Measurements from ENCODE around the gene VWA1. TPM values are rescaled to one million over a fixed set of nuclear protein-coding genes. Genes with fewer than 3 reads are reported as not detected.

The VWA1 gene
- polyA plus RNA-seq, 1 of the 3 experiments (the other 2 are of a cell fraction): 7.4 TPM

DNA sequence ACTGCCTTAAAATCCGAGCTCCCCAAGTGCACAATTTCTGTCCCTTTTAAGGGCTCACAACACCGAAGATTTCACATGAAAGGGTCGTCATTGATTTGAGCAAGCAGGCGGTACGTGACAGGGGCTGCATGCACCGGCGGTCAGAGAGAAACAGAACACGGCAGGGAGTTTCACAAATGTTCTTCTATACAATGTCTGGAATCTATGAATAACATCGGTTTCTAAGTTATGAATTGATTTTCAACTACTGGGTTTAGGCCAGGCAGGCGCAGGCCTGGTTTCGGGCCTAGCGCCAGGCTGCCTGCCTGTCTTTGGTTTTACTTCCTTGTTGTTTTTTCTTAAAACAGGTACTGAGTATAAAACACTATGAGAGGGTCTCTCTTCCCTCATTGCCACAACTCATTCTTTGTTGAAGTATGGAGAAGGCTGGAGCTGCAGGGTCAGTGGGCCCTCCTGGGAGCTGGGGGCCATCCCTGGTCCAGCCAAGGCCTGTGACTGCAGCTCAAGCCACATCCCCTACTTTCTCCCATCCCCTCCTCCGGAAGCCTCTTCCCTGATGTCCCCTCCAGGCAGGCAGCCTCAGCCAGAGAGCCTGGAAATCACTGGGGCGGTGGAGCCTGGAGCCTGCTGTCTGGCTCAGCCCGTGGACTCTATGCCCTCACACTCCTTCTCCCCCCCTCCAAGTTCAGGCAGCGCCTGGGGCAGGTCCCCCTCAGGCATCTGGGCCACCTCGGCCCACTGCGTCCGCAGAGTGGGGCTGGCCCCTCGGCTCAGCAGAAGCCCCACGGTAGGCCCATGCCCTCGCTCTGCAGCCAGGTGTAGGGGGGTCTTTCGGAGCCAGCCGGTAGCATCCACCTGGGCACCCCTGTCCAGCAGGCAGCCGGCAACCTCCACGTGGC lies 16.8 kb upstream of the VWA1 start:
- H3K9me2 ChIP-seq: no peaks in the 10 kb centered on the region
- no peaks in the 10 kb centered on the region for H3K27me3 ChIP-seq (ENCODE audit: insufficient read depth)
- no peak overlapping the region for H3K9ac ChIP-seq
- ChIA-PET CTCF (no interaction called here), POLR2A (no interaction called here)
- H3K9me3 ChIP-seq: no peaks in the 10 kb centered on the region
- WGBS (ENCODE audit: low lambda C conversion rate): 95% methylated on average over 13 of the region's 26 CpGs
- no peaks in the 10 kb centered on the region for H3K36me3 ChIP-seq (replicated peaks in 1 of 2; ENCODE audit: control insufficient read depth in 1 of 2, insufficient read depth in 2 of 2, low read length in 1 of 2)
- no peaks in the 10 kb centered on the region for H3F3A ChIP-seq (replicated peaks; ENCODE audit: insufficient read depth)
- H2AFZ ChIP-seq (ENCODE audit: low read depth): no peak overlapping the region
- H4K20me1 ChIP-seq (ENCODE audit: insufficient read depth): no peaks in the 10 kb centered on the region
- H3K4me2 ChIP-seq: no peak overlapping the region
- no peak overlapping the region for H3K27ac ChIP-seq (ENCODE audit: low read depth in 2 of 2, low read length in 1 of 2)
- H3K4me1 ChIP-seq (ENCODE audit: control insufficient read depth in 1 of 2, insufficient read depth in 2 of 2, low read depth in 1 of 2, low read length in 1 of 2): no peaks in the 10 kb centered on the region; a peak in 2 of 4 replicates
- DNase-seq: peak; percentile 36
- TF ChIP-seq CHD2 (IDR thresholded peaks at IDR 0.05; ENCODE audit: low read length, partially characterized antibody) (no peak), USF1 (IDR thresholded peaks at IDR 0.05; ENCODE audit: borderline replicate concordance, low read depth) (no peak), FOXJ3 (CRISPR knock-in tag; IDR thresholded peaks at IDR 0.05) (no peak), EZH2phosphoT487 (IDR thresholded peaks at IDR 0.05; ENCODE audit: borderline replicate concordance, low read depth) (no peak), POLR2AphosphoS5 (IDR thresholded peaks at IDR 0.05; ENCODE audit: low read depth, low read length) (no peak), RXRA (IDR thresholded peaks at IDR 0.05; ENCODE audit: borderline replicate concordance, low read depth) (no peak), NRF1 (IDR thresholded peaks at IDR 0.05; ENCODE audit: low read depth, low read length) (no peak), GATA2 (CRISPR knock-in tag; IDR thresholded peaks at IDR 0.05) (no peak), NFIC (IDR thresholded peaks at IDR 0.05; ENCODE audit: borderline replicate concordance) (no peak), MEF2A (IDR thresholded peaks at IDR 0.05; ENCODE audit: borderline replicate concordance, low read depth) (no peak), MXI1 (IDR thresholded peaks at IDR 0.05; ENCODE audit: low read depth, low read length) (no peak), FOXM1 (IDR thresholded peaks at IDR 0.05; ENCODE audit: low read depth) (no peak), GABPA (IDR thresholded peaks at IDR 0.05; ENCODE audit: low read depth) (no peak), RCOR1 (IDR thresholded peaks at IDR 0.05; ENCODE audit: low read length) (no peak), YY1 (IDR thresholded peaks at IDR 0.05; ENCODE audit: low read depth) (no peak), TEAD4 (IDR thresholded peaks at IDR 0.05; ENCODE audit: borderline replicate concordance, insufficient read depth) (no peak), SMC3 (IDR thresholded peaks at IDR 0.05; ENCODE audit: low read depth, low read length) (no peak), EP300 (IDR thresholded peaks at IDR 0.05; ENCODE audit: borderline replicate concordance in 1 of 2, low read depth in 1 of 2, low read length in 1 of 2) (no peak)
- TF ChIP-seq, protein P1, sequence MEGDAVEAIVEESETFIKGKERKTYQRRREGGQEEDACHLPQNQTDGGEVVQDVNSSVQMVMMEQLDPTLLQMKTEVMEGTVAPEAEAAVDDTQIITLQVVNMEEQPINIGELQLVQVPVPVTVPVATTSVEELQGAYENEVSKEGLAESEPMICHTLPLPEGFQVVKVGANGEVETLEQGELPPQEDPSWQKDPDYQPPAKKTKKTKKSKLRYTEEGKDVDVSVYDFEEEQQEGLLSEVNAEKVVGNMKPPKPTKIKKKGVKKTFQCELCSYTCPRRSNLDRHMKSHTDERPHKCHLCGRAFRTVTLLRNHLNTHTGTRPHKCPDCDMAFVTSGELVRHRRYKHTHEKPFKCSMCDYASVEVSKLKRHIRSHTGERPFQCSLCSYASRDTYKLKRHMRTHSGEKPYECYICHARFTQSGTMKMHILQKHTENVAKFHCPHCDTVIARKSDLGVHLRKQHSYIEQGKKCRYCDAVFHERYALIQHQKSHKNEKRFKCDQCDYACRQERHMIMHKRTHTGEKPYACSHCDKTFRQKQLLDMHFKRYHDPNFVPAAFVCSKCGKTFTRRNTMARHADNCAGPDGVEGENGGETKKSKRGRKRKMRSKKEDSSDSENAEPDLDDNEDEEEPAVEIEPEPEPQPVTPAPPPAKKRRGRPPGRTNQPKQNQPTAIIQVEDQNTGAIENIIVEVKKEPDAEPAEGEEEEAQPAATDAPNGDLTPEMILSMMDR (IDR thresholded peaks at IDR 0.05): no peak
- TF ChIP-seq, protein P2, sequence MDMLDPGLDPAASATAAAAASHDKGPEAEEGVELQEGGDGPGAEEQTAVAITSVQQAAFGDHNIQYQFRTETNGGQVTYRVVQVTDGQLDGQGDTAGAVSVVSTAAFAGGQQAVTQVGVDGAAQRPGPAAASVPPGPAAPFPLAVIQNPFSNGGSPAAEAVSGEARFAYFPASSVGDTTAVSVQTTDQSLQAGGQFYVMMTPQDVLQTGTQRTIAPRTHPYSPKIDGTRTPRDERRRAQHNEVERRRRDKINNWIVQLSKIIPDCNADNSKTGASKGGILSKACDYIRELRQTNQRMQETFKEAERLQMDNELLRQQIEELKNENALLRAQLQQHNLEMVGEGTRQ (IDR thresholded peaks at IDR 0.05; ENCODE audit: borderline replicate concordance, low read depth, low read length): no peak
- H3K79me2 ChIP-seq (ENCODE audit: insufficient read depth): no peaks in the 10 kb centered on the region
- H3K4me3 ChIP-seq (ENCODE audit: low read depth in 2 of 2, low read length in 1 of 2): no peak overlapping the region
